ENCODE data around the gene C9.
"Not testable (repeated sequence)": the region's sequence is repeated elsewhere in the genome, so short reads cannot be mapped to it uniquely, and the experiment has no call there.

Gene C9

DNA sequence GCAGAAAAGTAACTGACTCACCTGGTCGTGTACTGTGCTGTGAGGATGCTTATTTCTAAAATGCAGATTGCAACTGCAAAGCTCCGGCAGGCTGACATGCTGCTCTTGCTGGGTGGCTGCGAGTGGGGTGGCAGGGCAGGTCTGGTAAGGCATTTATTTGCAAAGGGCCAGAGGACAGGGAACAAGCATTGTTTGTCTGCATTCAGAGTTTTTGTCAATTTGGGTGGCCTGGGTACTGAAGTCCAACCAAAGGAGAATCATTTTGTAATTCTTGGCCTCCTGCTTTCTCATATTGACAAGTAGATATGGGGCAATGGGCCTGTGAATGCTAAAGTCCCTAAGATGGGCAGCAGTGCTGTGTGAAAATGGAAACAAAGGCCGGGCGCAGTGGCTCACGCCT lies at the start of gene C9:
Gene C9, minus strand, starts transcription at position 129 of the 400 bp plus-strand sequence. Its CDS starts 31 bp downstream, at position 98.
- no peak for DNase-seq

DNA sequence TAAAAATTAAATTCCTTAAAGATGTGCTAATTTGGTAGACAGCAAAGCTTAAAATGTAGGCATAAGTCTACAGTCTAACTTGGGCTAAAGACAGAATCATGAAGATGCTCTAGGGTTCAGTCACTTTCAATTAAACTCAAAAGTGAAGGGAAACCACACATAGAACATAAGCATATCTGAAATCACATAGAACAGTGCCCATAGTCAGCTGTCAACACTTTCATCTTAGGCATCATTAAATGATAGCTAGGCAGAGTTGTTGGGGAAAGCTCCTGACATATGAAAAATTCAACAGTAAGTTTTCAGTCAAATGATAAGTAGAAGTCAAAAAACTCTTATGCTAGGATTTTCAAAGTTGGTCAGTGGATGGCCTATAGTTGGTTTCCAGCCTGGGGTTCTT lies 49.5 kb upstream of the C9 start:
- DNase-seq = no peak

DNA sequence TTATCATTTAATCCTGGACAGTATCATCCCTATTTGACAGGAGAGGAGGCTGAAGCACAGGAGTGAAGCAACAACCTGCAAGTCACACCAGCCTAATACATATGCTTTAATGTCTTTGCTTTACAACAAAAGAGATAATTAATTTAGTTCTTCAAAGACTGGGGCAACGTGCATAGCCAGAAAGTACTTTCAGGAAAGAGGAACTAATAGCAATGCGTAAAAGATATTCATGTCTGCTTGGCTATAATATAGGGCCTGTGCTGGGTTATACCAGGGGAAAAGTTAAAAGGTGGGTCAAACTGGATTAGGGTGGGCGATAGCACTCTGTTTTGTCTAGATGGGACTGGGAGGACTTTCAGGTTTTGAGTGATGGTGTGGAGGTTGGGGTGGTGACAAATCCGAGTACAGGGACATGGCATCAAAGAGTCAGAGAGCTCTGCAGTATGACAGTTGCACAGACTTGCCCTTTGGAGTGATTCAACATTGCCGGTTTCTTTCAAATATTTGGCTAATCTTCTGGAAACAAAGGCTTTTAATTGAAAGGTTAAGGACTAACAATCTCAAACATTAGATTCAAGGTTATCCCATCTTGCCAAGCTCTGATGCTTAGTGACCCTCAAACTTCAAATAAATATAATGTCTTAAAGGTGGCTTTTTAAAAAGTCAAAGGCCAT lies 48.6 kb upstream of the C9 start:
- no peak for DNase-seq

DNA sequence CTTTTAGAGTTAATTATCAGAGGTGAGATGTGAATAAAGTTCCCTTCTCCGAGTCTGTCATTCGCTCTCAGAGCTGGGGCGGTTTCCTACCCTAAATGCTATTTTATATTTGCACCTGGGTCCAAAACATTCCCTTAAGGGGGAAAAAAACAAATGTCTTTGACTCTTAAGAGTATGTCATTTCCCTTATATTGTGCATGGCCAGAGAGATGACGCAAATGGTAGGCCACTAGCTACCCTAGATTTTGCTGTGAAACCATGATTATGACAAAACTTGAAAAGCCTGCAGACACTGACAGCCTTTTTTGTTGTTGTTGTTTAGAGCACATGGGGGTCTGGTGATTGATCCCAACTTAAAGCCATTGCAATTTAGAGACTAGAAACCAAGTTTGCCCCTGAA lies 47.7 kb upstream of the C9 start:
- no peak for DNase-seq

DNA sequence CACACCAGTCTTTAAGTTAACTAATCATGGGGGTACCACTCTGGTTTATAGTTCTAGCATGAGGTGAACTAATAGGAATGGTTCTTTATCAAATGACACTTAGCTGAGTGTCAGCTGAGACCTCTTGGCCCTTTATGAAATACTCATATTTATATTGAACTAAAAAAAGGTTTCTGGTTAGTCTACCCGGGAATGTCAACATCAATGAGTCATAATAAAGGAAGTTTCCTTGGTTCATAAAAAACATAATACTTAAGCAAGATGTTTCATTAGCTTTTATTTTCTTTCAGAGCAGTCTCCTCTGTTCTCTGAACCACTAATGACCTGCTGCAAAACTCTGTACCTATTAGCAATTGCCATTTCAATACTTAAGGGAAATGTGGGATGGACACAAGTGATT lies 46.8 kb upstream of the C9 start:
- DNase-seq = no peak

DNA sequence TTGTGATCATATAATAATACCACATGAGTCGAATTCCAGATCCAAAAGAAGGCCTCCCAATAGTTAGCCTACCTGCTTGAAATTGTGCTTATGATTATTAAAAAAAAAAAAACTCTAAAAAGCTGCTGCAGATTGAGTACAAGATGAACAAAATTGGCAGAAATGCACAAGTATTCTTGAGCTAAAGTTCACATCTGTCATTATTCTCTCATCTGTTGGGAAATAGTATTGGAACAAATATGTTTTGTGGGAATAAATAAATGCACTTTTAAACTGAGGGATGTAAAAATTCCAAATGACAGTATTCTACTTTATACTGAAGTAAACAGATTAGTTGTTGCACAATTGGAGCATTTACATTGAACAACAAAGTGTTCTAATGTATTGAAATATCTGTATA lies 44.7 kb upstream of the C9 start:
- no peak for DNase-seq

DNA sequence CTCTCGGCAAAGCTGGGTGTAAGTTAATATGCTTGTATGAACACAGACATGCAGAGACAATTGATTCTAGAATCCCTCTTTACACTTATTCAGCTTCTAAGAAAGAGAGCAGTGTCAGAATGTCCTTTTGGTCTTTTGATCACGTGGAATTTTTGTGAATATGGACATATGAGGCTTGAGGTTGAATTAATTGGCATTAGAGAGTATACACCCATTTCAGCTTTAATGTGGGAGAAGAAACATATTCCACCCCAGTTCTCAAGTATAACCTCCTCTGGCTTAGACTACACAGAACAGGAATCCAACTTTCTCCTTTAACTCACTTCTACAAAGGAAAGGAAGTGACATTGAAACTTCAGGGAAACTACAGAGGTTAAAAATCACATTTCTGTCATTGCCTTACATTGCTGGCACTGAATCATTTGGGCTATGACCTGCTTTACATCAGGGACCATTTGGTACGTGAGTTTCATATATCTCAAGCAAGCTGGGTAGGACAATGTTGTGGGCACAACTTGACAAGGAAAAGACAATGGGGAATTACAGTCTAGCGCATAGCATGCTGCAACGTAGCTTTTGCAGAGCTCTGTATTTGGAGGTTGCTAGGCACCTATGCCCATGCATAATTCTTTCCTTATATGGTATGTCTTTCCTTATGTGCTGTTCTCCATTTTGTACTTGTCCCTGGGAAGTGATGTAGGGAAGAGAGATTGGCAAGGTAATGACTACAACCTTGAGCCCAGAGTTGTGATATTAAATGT lies 41.0 kb upstream of the C9 start:
- no peak for DNase-seq

DNA sequence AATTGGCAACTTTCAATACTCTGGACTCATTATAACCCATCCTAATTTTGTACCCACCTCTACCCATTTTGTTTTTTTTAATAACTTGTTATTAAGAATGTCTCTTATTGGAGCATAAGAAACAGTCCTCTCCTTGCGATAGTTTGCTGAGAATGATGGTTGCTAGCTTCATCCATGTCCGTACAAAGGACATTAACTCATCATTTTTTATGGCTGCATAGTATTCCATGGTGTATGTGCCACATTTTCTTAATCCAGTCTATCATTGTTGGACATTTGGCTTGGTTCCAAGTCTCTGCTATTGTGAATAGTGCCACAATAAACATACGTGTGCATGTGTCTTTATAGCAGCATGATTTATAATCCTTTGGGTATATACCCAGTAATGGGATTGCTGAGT lies 39.5 kb upstream of the C9 start:
- not testable (repeated sequence) for DNase-seq

DNA sequence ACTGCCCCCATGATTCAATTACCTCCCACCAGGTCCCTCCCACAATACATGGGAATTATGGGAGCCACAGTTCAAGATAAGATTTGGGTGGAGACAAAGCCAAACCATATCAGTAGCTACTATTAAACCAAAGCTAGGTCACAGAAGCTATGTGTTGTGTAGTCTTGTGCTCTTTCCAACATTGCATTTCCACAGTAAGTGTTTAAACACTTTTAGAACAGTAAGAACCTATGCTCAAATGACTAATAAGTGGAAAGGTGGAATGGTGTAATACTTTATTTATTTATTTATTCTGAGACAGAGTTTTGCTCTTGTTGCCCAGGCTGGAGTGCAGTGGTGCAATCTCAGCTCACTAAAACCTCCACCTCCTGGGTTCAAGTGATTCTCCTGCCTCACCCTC lies 37.8 kb upstream of the C9 start:
- DNase-seq = not testable (repeated sequence)

DNA sequence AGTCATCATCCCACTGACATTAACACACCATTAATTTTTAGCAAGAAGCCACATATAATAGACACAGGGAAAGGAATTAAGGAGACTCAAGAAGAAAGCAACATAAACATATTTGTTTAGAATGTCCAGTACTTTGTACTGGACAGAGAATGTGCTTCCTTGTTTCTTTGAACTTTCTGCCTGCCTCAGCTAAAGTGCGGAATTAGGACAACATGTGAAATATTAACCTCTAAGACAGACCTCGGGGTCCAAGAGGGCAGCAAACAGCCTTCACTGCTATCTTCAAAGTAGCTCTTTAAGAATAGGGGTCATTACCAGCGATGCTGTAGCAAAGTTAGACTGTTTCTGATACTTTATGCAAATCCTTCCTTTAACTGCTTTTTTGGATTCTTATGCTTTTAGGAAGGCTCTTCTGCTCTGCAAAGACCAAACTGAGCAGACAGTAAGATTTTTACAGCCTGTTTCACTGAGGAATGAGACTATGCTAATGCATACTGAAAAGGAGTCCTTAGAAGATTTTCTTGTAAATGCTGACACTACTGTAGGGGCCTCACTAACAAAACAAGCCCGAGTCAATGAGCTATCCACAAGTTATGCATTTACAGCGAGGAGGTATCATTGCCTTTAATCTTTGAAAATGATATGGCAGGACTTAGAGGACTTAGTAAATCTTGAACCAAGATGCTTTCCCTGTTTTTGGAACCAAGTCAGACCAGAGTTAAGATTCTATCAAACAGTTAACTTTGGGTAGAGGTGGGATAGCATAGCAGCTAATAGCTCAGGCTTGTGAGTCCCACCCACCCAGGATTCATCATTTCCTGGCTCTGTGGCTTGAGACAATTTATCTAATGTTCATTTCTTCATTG lies 36.7 kb upstream of the C9 start:
- no peak for DNase-seq

DNA sequence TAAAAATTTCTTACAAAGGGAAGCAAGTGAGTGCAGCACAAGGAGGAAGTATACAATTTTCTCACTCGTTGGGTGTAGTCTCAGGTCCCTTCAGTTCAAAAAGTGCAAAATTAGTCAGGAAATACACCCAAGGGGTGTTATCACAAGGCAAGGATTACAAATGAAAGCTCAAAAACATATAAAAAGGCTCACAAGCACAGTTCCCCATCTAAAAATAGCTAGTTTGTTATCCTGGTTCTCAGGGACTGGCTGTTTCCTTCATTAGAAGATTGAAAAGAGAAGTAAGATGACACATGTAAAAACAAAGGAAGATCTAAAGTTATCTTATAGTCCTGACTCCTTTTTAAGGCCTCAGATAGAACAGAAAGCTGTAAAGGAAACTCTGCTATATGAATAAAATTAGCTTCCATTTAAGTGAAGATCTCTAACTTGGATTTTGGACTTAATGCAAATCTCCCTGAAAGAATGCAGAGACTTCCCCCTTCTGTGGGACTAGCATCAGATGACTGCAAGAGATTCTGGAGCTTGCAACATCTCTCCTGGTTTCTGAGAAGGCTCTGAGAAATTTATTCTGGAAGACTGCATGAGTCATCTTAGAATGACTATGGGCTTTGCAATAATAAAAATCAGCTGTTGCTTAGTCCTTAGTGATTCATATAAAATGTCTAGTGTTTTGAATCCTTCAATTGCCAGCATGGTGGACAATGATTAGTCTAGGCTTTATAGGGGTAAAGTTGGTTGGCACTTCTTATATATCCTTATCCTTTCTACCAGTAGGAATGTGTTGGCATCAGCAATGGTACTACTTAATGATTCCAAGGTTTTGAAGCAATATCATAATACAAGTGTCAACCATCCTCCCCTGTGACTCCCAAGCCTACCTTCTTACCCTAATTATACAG lies 35.1 kb upstream of the C9 start:
- no peak for DNase-seq

DNA sequence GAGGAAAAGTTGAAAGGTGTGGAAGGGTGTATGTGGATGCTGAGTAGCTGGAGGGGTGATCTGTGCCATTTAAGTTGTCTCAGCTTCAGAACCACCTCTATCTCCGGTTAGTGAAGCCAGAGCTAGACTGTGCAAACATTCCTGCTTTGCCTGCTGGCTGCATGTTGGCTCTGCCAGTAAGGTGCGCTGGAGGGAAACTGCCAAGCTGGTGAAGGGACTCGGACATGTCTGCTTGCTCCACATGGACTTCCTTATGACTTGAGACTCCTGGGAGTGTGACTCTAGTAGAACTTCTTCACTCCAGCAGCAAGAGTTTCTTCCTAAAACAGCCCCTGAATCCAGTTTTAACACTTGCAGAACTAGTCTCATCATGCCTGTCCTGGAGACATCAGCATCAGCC lies 32.5 kb upstream of the C9 start:
- DNase-seq = no peak

DNA sequence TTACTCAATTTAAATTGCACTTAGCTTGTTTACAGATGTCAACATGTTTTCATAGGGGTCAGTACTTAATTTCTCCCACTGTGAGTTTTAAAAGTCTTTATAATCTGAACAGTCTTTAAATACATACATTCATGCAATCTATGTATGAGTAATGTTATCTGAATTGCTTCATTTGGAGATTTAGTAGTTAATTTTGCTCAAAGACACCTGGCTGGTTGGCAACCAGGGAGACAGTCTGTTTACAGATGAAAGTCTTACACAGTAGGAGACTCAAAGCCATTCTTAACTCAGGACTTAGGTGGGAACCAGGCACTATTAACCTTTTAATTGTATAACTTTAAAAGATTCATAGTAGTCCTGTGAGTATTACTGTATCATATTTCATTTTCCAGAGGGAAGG lies 31.2 kb upstream of the C9 start:
- DNase-seq = no peak

DNA sequence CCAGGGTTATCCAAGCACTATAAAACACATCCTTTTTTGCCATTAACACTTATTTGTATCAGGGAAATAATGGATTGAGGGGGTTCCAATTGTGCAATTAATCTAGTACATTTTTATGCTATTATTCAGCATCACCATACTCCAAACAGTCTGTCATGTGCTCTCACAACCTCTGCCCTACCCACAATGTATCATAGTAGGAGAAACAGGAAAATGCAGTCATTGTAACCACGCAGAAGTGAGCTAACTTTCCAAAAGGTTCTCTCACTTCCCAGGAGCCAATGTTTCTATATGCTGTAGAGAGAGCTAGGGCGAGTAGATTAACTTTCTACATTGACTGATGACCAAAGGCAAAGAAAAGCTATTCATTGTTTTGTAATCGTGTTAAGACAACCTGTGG lies 30.7 kb upstream of the C9 start:
- no peak for DNase-seq

DNA sequence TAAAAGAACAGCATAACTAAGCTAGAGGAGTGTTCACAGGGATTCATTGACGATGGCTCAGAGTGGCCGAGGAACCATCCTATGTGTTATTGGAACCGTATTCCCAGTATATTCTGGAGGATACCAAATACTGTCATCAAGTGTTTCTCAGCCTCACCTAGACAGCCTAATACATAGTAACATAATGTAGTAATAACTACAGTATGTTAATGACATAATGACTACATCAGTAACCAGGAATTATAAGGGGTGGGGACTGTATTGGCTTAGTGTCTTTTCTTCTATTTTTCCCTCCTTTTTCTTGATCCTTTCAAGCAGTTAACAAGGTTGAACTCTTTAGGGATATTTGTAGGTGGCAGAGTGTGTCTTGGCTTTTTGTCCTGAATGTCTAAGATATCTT lies 26.6 kb upstream of the C9 start:
- DNase-seq = no peak

DNA sequence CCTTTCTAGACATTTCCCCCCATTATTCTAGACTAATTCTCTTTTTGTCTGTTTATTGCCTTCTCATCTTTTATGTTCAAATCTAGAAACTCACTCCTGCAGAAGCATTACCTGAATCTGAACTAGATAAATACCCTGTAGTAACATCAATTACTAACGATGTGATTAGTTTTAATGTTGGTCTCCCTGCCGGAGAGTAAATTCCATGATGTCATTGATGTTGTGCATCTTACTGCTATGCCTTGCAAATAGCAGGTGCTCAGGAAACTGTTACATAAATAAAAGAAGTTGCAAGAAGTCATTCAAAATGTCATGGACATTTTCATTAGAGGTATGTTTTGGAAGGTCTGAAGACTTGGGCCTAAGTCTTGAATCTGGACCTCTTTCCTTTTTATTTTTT lies 23.0 kb upstream of the C9 start:
- no peak for DNase-seq

DNA sequence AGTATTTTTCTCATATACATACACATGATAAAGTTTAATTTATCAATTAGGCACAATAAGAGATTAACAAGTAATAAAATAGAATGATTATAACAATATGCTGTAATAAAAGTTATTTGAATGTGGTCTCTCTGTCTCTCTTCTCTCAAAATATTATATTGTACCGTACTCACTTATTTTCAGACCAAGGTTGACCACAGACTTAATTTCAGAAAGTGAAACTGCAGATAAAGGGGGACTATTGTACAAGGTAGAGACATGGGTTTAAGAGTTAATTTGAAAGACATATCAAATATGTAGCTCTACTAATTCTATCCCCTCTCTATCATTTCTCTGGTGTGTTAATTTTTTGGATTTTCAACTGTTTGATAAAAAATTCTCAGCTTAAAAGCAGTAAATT lies 20.0 kb upstream of the C9 start:
- DNase-seq = no peak

DNA sequence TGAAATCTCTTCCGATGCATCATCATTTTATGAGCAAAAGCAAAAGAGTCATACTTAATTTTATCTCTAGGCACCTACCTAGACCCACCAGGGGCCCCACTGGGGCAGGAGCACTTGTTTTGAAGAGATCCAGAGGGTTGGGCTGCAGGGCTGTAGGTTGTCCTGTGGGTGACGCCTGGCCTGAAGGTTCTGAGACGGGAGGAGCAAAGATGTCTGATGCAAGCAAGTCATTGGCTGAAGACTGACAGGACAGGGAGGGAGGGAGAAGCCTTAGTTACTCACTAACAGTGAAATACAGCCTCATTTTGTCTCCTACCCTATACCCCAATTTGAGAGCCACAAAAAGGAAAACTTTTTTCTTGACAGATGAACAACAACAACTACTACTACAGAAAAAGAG lies 17.1 kb upstream of the C9 start:
- DNase-seq = no peak

DNA sequence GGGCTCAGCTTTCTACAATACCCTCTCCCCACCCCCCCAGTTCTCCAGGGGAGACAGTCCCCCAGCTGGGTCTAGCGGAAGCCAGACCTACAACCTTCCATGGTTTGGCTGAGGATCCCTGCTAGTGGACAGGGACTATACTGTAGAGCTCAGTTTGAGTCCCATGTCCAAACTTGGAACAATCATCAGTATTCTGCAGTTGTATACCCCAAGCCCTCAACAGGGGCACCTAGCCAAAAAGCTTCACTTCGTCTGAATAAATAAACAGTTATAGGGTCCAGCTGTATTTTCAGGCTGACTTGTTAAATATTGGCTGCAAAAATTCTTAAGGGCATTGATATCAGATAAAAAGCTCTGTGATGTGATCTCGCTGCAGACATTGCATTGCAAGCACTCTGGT lies 15.4 kb upstream of the C9 start:
- DNase-seq = no peak

DNA sequence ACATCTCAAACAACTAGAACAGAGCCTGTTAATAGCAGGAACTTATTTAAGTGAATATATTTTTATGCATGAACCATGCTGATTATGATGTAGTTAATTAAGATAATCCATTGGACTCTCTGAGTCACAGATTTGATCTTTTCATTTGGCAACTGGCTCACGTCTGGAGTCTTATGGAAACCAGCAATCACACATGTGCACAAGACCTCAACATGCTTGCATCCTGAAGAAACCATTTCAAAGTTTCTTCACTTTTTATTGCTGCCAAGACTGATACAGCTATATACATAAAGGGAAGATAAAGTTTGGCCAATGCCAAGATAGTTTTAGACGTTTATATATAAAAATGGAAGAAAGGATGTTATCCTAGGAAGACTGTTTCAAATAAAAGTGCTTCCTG lies 13.3 kb upstream of the C9 start:
- DNase-seq = no peak

DNA sequence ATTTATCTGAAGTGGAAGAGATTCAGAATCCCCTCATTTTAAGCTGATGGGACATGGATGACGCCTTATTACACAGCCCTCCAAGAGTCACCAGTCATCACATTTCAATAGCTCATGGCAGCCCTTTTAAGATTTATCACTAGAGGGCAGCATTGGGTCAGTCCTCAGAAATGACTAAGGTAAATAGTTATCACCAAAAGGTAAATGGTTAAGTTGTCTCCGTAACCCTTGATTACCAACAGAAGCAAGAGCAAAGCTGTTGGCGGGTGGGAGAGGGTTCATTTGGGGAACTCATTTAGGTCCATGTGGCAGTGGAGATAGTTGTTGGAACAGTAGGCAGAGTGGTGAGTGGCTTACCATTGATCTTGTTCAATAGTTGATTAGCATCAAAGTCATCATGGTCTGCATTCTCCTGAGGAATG lies 12.0 kb upstream of the C9 start:
- no peak for DNase-seq

DNA sequence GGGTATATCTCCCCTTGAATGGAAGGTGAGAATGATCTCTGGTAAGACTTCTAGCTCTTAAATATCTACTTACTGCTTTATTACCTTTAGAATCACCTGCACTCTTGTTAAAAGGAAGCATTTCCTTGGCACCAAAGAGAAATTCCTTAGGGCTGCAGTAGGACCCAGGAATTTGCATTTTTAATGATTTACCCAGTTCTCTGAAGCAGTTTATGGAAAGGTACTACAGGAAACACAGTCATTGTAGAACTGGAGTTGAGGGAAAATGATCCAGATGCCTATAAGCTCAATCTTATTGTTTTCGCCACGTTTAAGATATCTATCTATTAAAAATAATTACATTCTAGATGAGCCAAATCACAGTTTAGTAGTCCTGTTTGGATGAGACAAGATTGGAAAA lies 9.5 kb upstream of the C9 start:
- no peak for DNase-seq

DNA sequence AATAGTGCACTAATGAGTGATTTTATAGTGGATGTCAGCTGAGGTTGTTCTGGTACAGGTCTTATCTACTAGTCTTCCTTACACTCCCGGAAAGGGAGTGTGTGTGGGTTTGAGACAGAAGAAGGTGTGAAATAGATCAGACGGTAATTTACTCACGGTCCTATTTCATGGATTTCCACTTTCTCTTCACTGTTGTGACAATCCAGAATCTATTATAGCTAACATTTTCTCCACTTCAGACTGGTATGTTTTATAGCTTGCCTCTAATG lies 7.0 kb upstream of the C9 start:
- no peak for DNase-seq
